Bronchial epithelial cell (primary cell): ENCODE results near the gene VSTM2L. TPM values are rescaled to one million over a fixed set of nuclear protein-coding genes. Genes with fewer than 3 reads are reported as not detected.

Experiments used
- DNase-seq: peaks from one replicate; pipeline ENCODE4 v3.0.0-alpha.2; 2010; ENCODE audit warnings: low read depth
- FAIRE-seq: peaks from 2 replicates; lab custom pipeline; 2011; peaks lifted over from hg19 to GRCh38; lab: Jason Lieb, UNC
- H3K27me3 ChIP-seq: 2 replicates; pipeline ENCODE4 v1.5.1; 2011; ENCODE audit warnings: low read length; ENCODE audit not compliant: control insufficient read depth, insufficient read depth
- H3K36me3 ChIP-seq: 2 replicates; pipeline ENCODE4 v1.5.1; 2011; ENCODE audit warnings: low read length; ENCODE audit not compliant: control insufficient read depth, insufficient read depth
- H3K4me3 ChIP-seq: 2 replicates; pipeline ENCODE4 v1.5.1; 2011; ENCODE audit warnings: mild to moderate bottlenecking, low read depth, low read length, control low read depth
- total RNA-seq: library from RNA; depleted of rRNA; stranded (reverse); fragments of >200 nt; gene quantifications from 2 replicates; pipeline ENCODE4 v1.2.1, GENCODE V29; 2014
- TF ChIP-seq, protein P1 (sequence below): IDR thresholded peaks from 2 replicates; pipeline ENCODE4 v1.5.1; 2011; ENCODE audit warnings: mild to moderate bottlenecking, moderate library complexity, low read length, control low read depth, inconsistent platforms; ENCODE audit not compliant: insufficient read depth, severe bottlenecking

VSTM2L gene
- total RNA-seq, 1 donor from 2014 or later: 5.0 TPM

DNA sequence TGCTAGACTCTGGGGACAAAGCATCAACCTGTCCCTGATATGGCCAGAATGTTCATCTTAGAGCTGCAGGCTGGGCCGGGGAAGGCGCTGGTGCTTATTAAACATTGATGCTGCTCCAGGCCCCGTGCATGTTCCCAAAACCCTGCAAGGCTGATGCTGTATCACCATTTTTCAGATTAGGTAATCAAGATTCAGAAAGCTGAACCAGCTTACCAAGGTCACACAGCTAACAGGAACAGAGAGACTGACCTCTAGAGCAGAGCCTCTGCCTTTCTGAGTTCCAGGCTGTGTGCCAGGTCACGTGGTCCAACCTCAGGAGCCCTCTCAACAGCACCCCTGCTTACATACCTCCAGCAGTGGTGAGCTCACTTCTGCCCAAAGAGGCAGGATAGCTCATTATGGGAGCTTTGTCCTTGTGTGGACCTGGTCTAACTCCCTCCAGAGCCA, 16.1 kb upstream of the VSTM2L start:
- FAIRE-seq (no peak), DNase-seq (no peak)
- Histone ChIP-seq H3K4me3 (no peak overlapping the region), H3K36me3 (no peaks in the 10 kb centered on the region), H3K27me3 (no peaks in the 10 kb centered on the region)
- TF ChIP-seq, protein P1, sequence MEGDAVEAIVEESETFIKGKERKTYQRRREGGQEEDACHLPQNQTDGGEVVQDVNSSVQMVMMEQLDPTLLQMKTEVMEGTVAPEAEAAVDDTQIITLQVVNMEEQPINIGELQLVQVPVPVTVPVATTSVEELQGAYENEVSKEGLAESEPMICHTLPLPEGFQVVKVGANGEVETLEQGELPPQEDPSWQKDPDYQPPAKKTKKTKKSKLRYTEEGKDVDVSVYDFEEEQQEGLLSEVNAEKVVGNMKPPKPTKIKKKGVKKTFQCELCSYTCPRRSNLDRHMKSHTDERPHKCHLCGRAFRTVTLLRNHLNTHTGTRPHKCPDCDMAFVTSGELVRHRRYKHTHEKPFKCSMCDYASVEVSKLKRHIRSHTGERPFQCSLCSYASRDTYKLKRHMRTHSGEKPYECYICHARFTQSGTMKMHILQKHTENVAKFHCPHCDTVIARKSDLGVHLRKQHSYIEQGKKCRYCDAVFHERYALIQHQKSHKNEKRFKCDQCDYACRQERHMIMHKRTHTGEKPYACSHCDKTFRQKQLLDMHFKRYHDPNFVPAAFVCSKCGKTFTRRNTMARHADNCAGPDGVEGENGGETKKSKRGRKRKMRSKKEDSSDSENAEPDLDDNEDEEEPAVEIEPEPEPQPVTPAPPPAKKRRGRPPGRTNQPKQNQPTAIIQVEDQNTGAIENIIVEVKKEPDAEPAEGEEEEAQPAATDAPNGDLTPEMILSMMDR: no peak

DNA sequence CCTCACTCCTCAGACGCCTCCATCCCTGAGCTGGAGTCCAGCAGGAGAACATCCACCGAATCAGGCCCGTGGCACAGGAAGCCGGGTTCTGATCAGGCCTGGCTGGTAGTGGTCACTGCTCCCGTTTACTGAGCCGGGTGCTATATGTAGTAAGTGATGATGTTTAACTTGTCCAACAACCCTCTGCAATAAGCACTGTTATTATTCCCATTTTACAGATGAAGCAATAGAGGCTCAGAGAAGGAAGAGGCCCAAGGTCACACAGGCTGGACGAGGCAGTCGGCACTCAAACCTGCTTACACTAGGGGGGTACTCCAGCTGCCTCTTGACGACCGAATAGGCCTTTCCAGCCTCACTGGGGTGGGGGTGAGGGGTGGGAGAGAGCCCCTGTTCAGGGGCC, 14.3 kb upstream of the VSTM2L start:
- H3K4me3 ChIP-seq: no peak overlapping the region
- DNase-seq (no peak), FAIRE-seq (no peak)
- H3K36me3 ChIP-seq: no peaks in the 10 kb centered on the region
- TF ChIP-seq, protein P1: no peak
- no peaks in the 10 kb centered on the region for H3K27me3 ChIP-seq

DNA sequence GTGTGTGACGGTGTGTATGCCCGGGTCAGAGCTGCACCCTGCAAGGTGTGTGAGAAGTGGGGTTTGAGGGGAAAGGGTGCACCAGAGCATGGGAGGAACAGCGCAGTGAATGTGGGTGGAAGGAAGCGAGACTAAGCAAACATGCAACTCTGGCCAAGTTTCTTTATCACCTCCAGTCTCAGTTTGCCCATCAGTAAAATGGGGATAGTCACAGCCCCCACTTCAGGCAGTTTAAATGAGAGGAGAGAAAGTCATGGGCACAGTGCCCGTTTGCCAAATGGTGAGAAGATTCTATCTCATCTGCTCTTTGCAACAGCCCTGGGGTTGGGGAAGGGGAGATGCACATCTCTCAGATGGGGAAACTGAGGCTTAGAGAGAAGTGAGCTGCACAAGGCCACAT, 12.8 kb upstream of the VSTM2L start:
- DNase-seq: no peak
- no peak overlapping the region for H3K4me3 ChIP-seq
- FAIRE-seq: no peak
- no peaks in the 10 kb centered on the region for H3K27me3 ChIP-seq
- TF ChIP-seq, protein P1: no peak
- no peaks in the 10 kb centered on the region for H3K36me3 ChIP-seq

DNA sequence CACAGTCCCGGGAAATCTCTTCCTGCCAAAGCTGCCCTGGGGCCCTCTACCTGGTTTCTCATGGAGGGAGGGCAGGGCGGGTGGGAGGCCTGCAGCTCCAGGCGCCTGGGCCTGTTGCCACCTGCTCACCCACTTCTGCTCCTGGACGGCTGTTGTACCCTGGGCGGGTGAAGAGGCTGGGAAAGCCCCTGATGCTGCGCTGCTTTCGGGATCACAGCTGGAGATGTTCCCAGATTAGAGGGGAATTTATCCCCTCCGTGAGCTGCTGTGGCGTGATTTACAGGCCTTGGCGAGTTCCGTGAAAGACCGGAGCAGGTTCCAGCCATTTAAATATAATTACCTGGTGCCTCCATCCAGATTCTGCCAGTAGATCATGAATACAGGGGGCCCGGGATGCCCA, 12.3 kb upstream of the VSTM2L start:
- Histone ChIP-seq H3K4me3 (no peak overlapping the region), H3K36me3 (no peaks in the 10 kb centered on the region), H3K27me3 (no peaks in the 10 kb centered on the region)
- DNase-seq: peak; percentile 37
- TF ChIP-seq, protein P1: no peak
- FAIRE-seq: no peak

DNA sequence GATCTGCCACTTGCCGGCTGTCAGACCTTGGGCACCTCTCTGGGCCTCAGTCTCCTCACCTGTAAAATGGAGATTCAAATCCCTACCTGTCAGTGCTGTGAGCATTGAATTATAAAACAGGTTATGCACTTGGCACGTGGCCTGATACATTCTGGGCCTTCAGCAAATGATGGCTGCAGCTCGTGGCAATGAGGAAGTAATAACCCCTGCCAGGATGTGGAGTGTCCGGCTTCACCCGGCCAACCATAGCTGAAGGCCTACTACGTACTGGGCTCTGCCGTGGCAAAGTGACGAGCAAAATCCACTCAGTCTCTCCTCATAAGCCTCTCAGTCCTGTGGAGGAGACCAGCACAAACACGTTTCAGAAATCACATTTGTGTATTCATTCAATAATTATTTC, 10.9 kb upstream of the VSTM2L start:
- Histone ChIP-seq H3K27me3 (no peaks in the 10 kb centered on the region), H3K4me3 (no peak overlapping the region), H3K36me3 (no peaks in the 10 kb centered on the region)
- FAIRE-seq: no peak
- DNase-seq: no peak
- TF ChIP-seq, protein P1: no peak

DNA sequence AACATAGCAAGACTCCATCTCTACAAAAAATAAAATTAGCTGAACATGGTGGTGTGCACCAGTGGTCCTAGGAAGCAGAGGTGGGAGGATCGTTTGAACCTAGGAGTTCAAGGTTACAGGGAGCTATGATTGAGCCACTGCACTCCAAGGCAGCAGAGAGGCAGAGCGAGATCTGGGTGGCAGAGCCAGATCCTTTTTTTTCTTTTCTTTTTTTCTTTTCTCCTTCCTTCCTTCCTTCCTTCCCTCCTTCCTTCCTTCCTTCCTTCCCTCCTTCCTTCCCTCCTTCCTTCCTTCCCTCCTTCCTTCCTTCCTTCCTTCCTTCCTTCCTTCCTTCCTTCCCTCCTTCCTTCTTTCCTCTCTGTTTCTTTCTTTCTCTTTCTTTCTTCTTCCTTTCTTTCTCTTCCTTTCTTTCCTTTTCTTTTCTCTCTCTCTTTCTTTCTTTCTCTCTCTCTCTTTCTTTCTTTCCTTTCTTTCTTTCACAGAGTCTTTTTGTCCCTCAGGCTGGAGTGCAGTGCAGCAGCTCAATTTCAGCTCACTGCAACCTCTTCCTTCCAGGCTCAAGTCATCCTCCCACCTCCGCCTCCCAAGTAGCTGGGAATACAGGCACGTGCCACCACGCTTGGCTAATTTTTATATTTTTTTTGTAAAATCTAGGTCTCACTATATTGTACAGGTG, 9.2 kb upstream of the VSTM2L start:
- FAIRE-seq: no peak
- Histone ChIP-seq H3K36me3 (no peaks in the 10 kb centered on the region), H3K4me3 (no peak overlapping the region), H3K27me3 (no peaks in the 10 kb centered on the region)
- TF ChIP-seq, protein P1: no peak
- no peak for DNase-seq
